ENCODE data around the gene APBA2.

DNA sequence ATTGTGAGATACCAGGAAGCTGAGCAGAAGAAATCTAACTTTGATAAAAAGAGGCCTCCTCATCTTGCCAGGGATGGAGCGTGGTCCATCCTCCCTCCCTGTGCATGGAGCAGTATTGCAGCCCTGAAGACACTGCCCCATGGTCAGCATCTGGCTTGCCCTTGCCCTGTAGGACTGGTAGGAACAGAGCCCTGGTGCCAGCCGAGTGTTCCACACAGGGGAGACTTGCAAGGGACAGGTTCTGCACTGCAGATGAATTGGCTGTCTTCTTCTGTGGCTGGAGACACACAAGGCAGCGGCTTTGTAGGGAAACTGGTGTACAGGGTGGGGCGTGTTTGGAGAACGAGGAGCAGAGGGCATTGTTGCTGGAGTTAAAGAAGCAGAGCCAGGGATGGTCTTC is 110.5 kb downstream of the APBA2 start:
- no peak for TF ChIP-seq POLR2A (IDR thresholded peaks at IDR 0.05; ENCODE audit: low read depth)
- TF ChIP-seq, protein P1, sequence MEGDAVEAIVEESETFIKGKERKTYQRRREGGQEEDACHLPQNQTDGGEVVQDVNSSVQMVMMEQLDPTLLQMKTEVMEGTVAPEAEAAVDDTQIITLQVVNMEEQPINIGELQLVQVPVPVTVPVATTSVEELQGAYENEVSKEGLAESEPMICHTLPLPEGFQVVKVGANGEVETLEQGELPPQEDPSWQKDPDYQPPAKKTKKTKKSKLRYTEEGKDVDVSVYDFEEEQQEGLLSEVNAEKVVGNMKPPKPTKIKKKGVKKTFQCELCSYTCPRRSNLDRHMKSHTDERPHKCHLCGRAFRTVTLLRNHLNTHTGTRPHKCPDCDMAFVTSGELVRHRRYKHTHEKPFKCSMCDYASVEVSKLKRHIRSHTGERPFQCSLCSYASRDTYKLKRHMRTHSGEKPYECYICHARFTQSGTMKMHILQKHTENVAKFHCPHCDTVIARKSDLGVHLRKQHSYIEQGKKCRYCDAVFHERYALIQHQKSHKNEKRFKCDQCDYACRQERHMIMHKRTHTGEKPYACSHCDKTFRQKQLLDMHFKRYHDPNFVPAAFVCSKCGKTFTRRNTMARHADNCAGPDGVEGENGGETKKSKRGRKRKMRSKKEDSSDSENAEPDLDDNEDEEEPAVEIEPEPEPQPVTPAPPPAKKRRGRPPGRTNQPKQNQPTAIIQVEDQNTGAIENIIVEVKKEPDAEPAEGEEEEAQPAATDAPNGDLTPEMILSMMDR (IDR thresholded peaks at IDR 0.05), result no peak
